ENCODE results near the gene TCEAL3.
A peak's percentile ranks its signal among the peaks of the same experiment; 100 is the strongest.

Gene TCEAL3, protein sequence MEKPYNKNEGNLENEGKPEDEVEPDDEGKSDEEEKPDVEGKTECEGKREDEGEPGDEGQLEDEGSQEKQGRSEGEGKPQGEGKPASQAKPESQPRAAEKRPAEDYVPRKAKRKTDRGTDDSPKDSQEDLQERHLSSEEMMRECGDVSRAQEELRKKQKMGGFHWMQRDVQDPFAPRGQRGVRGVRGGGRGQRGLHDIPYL

DNA sequence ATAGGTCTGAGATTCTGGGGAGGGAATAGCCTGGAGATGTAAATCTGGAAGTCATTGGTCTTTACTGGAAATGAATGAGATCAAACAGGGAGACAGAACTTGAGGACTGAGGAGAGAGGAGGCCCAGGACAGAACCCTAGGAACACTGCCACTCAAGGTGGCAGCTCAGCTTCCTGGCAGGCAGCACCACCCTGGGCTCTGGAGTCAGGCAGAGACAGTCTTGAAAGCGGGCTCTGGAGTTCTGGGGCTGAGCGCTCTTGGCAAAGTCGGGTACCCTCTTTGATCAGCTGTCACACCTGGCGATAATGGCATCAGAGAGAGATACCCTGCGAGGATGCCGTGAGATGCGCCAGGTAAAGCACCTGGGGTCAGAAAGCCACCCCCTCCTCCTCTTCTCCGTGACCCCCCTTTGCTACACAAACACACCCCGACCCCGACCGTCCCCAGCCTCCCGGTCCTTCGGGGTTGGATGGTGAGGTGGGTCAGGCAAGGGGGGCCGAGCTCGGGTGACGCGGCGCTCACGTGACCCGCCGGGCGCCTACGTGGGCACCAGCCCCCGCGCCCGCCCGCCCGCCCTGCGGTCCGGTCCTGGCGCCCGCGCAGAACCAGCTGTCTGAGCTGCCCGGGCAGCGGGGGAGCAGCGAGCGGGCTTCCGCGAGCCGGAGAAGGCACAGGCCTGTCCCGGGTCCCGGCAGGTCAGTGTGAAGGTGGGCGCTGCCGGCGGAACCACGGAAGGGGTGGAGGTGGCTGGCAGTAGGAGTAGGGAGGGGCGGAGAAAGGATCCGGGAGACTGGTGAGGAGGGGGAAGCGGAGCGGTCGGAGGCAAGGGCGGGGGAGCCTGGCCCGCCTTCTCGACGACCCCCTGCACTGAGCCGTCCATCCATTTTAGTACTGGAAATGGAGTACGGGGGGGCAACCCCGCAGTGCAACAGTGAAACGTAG, at the start of gene TCEAL3:
TCEAL3 (plus strand) TSS at position 600 of the 942 bp plus-strand sequence. CDS start 1,102 bp downstream, outside the sequence.
- no peak for DNase-seq (ENCODE audit: low read depth)
- peak within 1 kb of the TSS; percentile 69 for H3K4me3 ChIP-seq (ENCODE audit: low read depth, low read length)
- no peak for TF ChIP-seq CTCF (IDR thresholded peaks at IDR 0.05; ENCODE audit: control insufficient read depth, extremely low read depth, insufficient read depth)

DNA sequence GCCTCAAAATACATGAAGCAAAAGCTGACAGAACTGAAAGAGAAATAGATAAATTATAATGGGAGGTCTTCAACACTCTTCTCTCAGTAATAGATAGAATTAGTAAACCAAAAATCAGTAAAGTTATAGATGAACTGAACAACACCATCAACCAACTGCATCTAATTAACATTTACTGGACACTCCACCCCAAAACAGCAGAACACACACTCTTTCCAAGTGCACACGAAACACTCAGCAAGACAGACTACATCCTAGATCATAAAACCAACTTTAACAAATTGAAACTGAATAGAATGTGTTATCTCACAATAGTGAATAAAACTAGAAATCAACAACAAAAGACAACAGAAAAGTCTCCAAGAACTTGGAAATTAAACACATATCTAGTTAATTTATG, 47.5 kb upstream of the TCEAL3 start:
- no peak overlapping the region for H3K4me3 ChIP-seq (ENCODE audit: low read depth, low read length)
- no peak for DNase-seq (ENCODE audit: low read depth)
- no peak for TF ChIP-seq CTCF (IDR thresholded peaks at IDR 0.05; ENCODE audit: control insufficient read depth, extremely low read depth, insufficient read depth)

GRCh38 chrX:103562801-103563200, 45.0 kb upstream of the TCEAL3 start:
- TF ChIP-seq CTCF (IDR thresholded peaks at IDR 0.05; ENCODE audit: control insufficient read depth, extremely low read depth, insufficient read depth) = no peak
- H3K4me3 ChIP-seq (ENCODE audit: low read depth, low read length) = no peak overlapping the region
- DNase-seq (ENCODE audit: low read depth) = no peak

- no peak for TF ChIP-seq CTCF (IDR thresholded peaks at IDR 0.05; ENCODE audit: control insufficient read depth, extremely low read depth, insufficient read depth)
- DNase-seq (ENCODE audit: low read depth) = no peak
- no peak overlapping the region for H3K4me3 ChIP-seq (ENCODE audit: low read depth, low read length)
Measured at GRCh38 chrX:103565197-103565596, 42.6 kb upstream of the TCEAL3 start.

GRCh38 chrX:103565752-103566151, 42.0 kb upstream of the TCEAL3 start:
- H3K4me3 ChIP-seq (ENCODE audit: low read depth, low read length) = no peak overlapping the region
- no peak for TF ChIP-seq CTCF (IDR thresholded peaks at IDR 0.05; ENCODE audit: control insufficient read depth, extremely low read depth, insufficient read depth)
- no peak for DNase-seq (ENCODE audit: low read depth)

GRCh38 chrX:103571121-103571520, 36.6 kb upstream of the TCEAL3 start:
- DNase-seq (ENCODE audit: low read depth) = no peak
- H3K4me3 ChIP-seq (ENCODE audit: low read depth, low read length) = no peak overlapping the region
- no peak for TF ChIP-seq CTCF (IDR thresholded peaks at IDR 0.05; ENCODE audit: control insufficient read depth, extremely low read depth, insufficient read depth)
